IMR-90 (cell line): ENCODE results near the gene NKD1.

Source experiments
- BHLHE40 ChIP-seq: fragments of 150-350 bp; IDR thresholded peaks from 2 replicates; pipeline ENCODE4 v1.6.1; 2016; ENCODE audit warnings: mild to moderate bottlenecking, low read depth, low read length
- CHD1 ChIP-seq: IDR thresholded peaks from 2 replicates; pipeline ENCODE4 v1.6.1; 2012; ENCODE audit warnings: low read depth, low read length, improper control_type of control experiment
- MAFK ChIP-seq: IDR thresholded peaks from 2 replicates; pipeline ENCODE4 v1.6.1; 2012; ENCODE audit warnings: low read depth, low read length, improper control_type of control experiment
- POLR2A ChIP-seq: IDR thresholded peaks from 2 replicates; pipeline ENCODE4 v1.6.1; 2012; ENCODE audit warnings: mild to moderate bottlenecking, low read depth, low read length
- TF ChIP-seq, protein P1 (sequence below): fragments of 150-350 bp; IDR thresholded peaks from 2 replicates; pipeline ENCODE4 v1.6.1; 2017; ENCODE audit warnings: mild to moderate bottlenecking, antibody characterized with exemption, low read length, low read depth
- TF ChIP-seq, protein P2 (sequence below): conservative IDR thresholded peaks from 2 replicates; pipeline ENCODE4 v1.5.1; 2012; ENCODE audit warnings: mild to moderate bottlenecking, low read depth, low read length, improper control_type of control experiment

DNA sequence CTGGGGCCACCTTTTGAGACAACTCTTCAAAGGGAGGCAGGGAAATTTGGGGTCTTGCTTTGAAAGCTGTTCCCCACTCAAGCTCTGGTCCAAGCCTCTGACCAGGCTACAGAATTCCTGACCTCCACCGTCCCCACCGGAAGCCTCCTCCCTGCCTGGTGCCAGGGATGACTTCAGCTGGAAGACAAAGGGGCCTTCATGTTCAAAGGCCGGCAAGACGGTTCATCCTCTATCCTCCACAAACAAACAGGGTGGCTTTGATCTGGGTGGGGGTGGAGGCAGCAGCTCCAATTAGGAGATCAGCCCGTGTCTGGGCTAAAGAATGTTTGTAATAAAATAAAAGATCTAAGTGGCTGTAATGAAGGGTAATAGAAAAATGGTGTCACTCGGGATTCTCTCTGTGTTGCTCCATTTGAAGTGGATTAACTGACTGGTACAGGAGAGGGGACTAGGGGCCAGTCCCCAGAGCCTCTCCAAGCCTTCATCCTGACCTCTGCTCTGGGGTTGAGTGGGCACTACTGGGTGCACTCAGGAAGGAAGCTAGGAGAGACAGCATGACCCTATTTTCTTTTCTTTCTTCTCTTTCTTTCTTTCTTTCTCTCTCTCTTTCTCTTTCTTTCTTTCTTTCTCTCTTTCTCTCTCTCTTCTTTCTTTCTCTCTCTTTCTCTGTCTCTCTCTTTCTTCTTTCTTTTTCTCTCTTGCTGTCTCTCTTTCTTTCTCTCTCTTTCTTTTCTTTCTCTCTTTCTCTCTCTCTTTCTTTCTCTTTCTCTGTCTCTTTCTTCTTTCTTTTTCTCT, 27.5 kb upstream of the NKD1 start:
- TF ChIP-seq BHLHE40: no peak
- TF ChIP-seq, protein P1, sequence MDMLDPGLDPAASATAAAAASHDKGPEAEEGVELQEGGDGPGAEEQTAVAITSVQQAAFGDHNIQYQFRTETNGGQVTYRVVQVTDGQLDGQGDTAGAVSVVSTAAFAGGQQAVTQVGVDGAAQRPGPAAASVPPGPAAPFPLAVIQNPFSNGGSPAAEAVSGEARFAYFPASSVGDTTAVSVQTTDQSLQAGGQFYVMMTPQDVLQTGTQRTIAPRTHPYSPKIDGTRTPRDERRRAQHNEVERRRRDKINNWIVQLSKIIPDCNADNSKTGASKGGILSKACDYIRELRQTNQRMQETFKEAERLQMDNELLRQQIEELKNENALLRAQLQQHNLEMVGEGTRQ: no peak
- TF ChIP-seq, protein P2, sequence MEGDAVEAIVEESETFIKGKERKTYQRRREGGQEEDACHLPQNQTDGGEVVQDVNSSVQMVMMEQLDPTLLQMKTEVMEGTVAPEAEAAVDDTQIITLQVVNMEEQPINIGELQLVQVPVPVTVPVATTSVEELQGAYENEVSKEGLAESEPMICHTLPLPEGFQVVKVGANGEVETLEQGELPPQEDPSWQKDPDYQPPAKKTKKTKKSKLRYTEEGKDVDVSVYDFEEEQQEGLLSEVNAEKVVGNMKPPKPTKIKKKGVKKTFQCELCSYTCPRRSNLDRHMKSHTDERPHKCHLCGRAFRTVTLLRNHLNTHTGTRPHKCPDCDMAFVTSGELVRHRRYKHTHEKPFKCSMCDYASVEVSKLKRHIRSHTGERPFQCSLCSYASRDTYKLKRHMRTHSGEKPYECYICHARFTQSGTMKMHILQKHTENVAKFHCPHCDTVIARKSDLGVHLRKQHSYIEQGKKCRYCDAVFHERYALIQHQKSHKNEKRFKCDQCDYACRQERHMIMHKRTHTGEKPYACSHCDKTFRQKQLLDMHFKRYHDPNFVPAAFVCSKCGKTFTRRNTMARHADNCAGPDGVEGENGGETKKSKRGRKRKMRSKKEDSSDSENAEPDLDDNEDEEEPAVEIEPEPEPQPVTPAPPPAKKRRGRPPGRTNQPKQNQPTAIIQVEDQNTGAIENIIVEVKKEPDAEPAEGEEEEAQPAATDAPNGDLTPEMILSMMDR: no peak
- TF ChIP-seq CHD1: no peak
- no peak for TF ChIP-seq POLR2A
- TF ChIP-seq MAFK: no peak
